ENCODE data around the gene MID2.

DNA sequence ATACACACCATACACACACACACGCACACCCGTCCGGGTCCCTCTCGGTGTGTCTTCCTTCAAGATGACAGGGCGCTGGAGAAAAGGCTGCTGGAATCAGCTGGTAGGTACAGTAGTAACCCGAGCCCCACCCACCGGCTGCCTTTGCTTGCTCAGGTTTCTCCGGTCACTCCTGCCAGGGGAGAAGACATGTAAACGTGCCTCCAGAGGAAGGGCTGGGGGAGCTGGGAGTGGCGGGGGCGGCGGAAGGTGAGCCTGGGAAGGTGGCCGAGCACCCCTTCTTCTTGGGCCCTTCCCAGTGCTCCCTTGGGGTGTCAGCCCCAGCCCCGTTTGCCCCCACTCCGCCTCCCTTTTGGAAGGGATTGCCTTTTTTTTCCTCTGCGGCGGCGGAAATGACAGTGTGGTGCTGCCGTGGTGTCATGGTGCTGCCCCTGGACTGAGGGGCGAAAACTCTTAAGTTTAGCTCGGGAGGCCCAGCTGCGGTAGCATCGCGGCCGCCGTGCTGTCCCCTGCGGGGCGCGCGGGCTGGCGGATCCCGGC lies at the start of gene MID2:
- TF ChIP-seq, protein P1, sequence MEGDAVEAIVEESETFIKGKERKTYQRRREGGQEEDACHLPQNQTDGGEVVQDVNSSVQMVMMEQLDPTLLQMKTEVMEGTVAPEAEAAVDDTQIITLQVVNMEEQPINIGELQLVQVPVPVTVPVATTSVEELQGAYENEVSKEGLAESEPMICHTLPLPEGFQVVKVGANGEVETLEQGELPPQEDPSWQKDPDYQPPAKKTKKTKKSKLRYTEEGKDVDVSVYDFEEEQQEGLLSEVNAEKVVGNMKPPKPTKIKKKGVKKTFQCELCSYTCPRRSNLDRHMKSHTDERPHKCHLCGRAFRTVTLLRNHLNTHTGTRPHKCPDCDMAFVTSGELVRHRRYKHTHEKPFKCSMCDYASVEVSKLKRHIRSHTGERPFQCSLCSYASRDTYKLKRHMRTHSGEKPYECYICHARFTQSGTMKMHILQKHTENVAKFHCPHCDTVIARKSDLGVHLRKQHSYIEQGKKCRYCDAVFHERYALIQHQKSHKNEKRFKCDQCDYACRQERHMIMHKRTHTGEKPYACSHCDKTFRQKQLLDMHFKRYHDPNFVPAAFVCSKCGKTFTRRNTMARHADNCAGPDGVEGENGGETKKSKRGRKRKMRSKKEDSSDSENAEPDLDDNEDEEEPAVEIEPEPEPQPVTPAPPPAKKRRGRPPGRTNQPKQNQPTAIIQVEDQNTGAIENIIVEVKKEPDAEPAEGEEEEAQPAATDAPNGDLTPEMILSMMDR (IDR thresholded peaks at IDR 0.05), result no peak
- peak in 1 of 2 donors; percentile 58 for TF ChIP-seq POLR2A (IDR thresholded peaks at IDR 0.05)

Data from thyroid gland (tissue), 4 donors.